Medulla oblongata (tissue), 1 donor: ENCODE measurements around the gene DNAH3.
"Not testable (repeated sequence)": the region's sequence is repeated elsewhere in the genome, so short reads cannot be mapped to it uniquely, and the experiment has no call there.

Experiments
- DNase-seq: peaks from one replicate; pipeline ENCODE4 v3.0.0-alpha.2; 2015; ENCODE audit errors: extremely low spot score

DNAH3 gene, protein sequence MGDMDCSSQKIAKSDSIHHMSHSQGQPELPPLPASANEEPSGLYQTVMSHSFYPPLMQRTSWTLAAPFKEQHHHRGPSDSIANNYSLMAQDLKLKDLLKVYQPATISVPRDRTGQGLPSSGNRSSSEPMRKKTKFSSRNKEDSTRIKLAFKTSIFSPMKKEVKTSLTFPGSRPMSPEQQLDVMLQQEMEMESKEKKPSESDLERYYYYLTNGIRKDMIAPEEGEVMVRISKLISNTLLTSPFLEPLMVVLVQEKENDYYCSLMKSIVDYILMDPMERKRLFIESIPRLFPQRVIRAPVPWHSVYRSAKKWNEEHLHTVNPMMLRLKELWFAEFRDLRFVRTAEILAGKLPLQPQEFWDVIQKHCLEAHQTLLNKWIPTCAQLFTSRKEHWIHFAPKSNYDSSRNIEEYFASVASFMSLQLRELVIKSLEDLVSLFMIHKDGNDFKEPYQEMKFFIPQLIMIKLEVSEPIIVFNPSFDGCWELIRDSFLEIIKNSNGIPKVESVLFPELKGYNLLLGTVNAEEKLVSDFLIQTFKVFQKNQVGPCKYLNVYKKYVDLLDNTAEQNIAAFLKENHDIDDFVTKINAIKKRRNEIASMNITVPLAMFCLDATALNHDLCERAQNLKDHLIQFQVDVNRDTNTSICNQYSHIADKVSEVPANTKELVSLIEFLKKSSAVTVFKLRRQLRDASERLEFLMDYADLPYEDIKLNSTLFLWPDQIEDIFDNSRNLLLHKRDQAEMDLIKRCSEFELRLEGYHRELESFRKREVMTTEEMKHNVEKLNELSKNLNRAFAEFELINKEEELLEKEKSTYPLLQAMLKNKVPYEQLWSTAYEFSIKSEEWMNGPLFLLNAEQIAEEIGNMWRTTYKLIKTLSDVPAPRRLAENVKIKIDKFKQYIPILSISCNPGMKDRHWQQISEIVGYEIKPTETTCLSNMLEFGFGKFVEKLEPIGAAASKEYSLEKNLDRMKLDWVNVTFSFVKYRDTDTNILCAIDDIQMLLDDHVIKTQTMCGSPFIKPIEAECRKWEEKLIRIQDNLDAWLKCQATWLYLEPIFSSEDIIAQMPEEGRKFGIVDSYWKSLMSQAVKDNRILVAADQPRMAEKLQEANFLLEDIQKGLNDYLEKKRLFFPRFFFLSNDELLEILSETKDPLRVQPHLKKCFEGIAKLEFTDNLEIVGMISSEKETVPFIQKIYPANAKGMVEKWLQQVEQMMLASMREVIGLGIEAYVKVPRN (N-terminal part only)

DNA sequence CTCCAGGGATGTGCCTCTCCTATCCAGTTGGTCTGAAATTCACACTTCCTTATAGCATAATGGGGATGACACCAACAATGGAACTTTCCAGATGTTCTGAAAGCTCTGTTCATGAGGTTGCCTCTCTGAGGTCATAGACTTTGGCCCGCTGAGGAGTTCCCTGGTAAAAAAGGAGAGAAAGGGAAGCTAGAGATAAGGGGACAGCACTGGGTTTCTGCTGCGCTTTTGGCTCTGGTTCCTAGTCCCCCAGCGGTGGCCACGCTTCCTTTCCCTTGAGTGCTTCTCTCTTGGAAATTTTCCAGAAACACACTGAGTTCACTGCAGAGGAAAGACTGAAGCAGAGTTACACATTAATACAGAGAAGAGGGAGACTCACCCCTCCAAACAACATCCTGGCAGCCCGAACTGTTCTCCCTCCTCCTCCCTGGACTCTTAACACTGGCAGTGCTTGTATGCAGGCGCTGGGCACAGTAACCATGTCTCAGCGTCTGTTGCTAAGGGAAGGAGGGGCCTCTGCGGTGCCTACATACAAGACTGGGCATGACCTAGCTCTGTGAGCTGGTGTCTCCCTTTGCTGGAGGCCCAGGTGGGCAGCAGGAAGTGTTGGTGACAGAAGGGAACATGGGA, at the start of gene DNAH3:
TSS of gene DNAH3 (minus strand) at position 472 of the 627 bp plus-strand sequence. CDS start 527 bp downstream, outside the sequence.
- DNase-seq = no peak

DNA sequence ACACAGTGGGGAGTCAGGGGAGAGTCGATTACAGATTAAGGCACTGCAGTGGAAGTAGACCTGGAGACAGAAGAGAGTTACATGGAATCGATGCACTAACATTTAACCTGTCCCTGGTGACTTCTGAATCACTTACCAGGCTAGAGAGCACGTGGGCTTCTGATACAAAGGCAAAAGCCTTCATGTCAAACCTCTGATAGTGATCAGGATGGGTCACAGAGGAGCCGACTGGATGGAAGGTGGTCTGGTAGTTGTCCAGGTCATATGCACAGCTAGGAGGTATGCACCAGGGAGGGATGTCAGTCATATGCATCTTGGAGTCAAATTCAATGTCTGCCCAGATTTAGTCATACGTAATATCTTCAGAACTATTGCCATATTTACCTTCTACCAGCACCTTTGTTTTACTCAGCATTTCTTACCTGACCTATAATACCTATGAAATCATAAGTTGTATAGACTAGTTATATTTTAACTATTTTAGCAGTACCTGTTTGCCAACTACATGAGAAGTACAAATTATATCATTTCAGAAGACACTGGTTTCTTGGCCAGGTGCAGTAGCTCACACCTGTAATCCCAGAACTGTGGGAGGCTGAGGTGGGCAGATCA, 49.1 kb upstream of the DNAH3 start:
- DNase-seq = no peak

DNA sequence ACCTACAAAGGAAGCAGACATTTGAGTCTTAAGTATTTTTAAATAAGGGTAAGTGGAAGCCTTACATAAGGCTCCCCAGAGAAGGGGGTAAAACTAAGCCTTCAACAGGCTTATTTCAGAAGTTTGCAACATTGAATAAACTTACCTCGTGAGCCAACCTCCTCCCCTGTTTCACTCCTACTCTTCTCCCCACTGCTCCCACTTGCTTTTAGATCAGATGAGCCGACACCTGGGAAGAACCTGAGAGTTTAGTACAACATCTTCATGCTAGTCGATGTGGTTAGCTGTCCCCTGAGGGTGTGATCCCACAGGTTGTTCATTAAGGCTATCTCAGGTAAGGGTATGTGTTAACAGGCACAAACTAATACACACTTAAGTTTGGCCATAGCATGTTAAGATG, 47.0 kb upstream of the DNAH3 start:
- no peak for DNase-seq

DNA sequence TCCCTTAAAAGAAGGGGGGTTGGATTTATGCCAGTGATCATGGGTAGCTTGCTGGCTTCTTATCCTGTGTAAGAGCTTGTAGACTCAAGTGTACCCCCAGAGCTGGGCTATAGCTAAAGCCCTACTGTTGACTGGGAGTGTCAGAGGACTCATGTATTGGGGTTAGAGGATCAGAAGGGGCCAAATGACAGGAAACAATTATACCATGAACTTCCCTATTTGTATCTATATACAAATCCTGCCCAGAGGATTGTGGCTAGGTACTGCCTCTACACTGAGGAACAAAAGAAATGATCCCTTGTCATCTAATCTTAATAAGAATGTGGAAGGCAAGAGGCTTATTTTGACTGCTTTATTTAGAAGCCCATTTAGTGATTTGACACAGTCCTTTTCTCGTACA, 46.5 kb upstream of the DNAH3 start:
- DNase-seq = no peak

DNA sequence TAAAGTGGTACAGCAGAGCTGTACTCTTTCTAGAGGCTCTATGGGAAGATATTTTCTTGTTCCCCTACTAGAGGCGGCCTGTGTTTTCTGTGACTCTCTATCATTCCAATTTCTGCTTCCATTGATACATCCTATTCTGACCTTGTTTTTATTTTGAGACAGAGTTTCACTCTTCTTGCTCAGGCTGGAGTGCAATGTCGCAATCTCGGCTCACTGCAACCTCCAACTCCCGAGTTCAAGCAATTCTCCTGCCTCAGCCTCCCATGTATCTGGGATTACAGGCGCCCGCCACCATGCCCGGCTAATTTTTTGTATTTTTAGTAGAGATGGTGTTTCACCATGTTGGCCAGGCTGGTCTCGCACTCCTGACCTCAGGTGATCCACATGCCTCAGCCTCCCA, 44.7 kb upstream of the DNAH3 start:
- DNase-seq = not testable (repeated sequence)

DNA sequence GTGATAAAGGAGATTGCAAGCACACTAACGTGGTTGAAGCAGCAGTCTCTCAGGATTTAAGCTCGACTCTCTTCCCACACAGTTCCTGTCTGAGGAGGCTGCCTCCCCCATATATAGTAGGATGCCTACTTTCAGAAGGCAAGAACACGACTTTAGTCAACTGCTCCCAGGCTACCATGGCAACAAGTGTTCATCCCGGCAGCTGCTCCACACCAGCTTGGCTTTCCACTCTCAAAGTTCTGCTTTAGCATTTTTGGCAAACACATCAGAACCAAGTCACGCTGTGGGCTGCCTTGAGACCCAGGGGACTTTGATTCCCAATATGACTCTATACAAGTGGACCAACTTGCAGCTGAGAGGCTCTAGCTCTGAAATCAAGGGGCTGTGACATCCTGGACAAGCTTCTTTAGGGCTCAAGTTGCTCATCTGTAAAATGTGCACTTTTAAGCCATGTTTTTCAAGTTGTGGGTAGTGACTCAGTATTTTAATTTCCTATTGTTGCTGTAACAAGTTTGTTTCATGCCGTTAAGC, 44.2 kb upstream of the DNAH3 start:
- DNase-seq = no peak

DNA sequence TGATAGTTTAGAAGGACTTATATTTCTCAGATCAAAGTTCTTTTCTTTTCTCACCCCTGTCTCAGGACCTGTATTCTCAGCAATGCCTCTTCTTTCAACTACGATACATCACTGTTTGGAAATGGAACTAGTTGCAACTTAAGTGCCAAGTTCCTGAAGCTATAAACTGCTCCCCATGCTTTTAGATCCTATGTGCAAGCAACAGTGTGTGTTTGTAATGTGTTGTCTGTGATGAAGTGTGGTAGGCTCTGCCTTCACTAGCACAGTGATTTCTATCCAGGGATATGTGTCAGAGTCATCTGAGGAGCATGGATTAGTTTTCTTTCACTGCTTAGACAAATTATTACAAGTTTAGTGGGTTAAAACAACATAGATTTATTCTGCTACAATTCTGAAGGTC, 42.3 kb upstream of the DNAH3 start:
- no peak for DNase-seq

DNA sequence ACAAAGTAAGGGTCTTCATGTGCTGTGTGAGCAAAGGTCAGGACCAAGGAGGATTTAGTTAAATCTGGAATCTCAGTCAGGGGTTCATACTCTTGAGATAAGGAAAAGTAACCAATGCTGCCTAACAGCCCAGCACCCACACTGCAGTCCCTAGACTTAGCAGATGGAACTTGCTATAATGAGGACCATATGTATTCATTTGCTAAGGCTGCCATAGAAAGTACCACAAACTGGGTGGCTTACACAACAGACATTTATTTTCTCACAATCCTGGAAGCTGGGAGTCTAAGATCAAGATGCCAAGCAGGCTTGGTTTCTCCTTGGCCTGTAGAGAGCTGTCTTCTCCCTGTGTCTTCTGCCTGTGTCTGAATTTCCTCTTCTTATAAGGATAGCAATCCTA, 40.0 kb upstream of the DNAH3 start:
- DNase-seq = no peak

DNA sequence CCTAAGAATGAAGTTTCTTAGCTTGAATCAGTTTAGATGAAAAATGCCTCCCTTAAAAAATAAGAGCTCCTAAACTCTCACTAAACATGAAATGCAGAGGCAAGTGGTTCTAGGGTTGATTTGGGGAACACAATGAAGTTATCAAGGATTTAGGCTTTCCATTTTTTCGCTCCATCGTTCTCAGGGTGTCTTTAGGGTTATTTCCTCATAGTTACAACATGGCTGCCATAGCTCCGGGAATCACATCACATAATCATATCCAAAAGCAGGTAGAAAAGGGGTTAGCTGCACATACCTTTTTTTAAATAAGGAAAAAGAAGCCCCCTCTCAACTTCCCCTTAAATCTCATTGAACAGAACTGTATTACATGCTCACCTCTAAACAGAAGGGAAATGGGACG, 39.4 kb upstream of the DNAH3 start:
- no peak for DNase-seq

DNA sequence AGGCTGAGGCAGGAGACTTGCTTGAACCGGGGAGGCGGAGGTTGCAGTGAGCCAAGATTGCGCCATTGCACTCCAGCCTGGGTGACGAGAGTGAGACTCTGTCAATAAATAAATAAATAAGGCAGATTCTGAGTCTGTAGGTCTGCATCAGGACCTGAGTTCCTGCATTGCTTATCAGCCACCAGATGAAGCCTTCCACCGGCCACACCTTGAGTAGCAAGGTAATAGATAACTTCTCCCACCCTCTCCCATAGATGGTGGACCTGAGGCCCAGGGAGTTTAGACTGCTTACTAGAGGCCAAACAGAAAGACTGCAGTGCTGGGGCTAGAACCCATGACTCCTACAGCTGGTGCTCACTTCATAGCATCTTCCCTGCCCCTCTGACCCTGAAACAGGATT, 38.7 kb upstream of the DNAH3 start:
- no peak for DNase-seq

DNA sequence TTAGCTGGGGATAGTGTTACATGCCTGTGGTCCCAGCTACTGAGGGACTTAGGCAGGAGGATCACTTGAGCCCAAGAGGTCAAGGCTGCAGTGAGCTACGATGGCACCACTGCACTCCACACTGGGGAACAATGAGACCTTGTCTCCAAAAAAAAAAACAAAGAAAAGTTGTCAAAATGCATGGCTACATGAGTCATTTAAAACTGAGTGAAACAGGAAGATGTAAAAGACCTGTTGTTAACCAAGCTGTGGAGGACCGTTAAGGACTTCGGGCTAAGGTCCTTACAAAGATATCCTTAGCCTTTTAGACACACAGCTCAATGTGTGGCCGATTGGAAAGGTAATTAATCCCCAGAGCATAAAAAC, 35.7 kb upstream of the DNAH3 start:
- no peak for DNase-seq

DNA sequence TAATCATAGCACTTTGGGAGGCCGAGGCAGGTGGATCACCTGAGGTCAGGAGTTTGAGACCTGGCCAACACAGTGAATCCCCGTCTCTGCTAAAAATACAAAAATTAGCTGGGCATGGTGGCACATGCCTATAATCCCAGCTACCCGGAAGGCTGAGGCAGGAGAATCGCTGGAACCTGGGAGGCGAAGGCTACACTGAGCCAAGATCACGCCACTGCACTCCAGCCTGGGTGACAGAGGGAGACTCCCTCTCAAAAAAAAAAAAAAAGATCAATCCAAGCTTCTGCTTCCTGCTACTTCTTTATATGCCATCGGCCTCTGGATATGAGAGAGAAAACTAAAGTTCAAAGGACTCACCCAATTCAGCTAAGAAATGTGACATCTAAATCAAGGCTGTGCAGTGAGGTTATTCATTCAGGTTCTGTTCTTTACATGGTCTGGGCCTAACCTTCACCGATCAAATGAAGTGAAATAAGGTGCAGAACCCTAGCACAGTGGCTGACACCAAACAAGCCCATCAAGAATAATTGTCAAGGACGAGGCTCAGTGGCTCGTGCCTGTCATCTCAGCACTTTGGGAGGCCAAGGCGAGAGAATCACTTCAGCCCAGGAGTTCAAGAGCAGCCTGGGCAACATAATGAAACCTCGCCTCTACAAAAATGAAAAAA, 35.1 kb upstream of the DNAH3 start:
- no peak for DNase-seq

DNA sequence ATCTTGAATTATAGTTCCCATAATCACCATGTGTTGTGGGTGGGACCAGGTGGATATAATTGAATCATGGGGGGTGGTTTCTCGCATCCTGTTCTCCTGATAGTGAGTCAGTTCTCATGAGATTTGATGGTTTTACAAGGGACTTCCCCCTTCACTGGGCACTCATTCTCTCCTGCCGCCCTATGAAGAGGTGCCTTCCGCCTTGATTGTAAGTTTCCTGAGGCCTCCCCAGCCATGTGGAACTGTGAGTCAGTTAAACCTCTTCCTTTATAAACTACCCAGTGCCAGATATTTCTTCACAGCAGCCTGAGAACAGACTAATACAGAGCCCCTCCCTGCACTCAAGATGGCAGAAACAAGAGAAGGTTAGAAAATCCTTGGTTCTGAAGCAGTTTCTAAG, 34.2 kb upstream of the DNAH3 start:
- no peak for DNase-seq

DNA sequence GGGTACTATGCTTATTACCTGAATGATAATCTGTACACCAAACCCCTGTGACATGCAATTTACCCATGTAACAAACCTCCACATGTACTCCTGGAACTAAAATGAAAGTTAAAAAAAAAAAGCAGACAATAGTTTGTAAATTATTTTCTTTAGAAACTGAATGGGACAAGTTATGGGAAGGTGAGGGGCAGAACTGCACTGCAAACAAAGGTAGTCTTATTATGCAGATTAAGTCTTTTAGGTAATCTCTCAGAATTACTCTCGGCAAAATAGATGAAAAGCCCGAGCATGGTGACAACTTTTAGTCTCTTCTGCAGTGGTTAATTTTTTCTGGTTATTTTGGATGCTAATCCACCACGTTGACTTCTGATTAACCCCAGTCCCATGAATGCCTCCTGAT, 33.3 kb upstream of the DNAH3 start:
- DNase-seq = no peak

DNA sequence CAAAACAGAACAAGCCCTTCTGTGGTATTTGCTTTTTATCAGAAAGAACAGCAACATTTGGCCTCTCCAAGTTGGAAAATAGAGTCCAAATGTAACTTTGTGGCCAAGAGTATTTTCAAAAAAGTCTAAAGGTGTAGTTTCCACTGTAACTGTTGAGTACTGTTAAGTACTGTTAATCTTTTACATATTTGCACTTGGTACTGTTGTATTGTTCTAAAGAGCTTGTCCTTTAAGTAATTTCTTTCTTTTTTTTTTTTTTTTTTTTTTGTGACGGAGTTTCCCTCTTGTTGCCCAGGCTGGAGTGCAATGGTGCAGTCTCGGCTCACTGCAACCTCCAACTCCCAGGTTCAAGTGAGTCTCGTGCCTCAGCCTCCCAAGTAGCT, 29.3 kb upstream of the DNAH3 start:
- no peak for DNase-seq

DNA sequence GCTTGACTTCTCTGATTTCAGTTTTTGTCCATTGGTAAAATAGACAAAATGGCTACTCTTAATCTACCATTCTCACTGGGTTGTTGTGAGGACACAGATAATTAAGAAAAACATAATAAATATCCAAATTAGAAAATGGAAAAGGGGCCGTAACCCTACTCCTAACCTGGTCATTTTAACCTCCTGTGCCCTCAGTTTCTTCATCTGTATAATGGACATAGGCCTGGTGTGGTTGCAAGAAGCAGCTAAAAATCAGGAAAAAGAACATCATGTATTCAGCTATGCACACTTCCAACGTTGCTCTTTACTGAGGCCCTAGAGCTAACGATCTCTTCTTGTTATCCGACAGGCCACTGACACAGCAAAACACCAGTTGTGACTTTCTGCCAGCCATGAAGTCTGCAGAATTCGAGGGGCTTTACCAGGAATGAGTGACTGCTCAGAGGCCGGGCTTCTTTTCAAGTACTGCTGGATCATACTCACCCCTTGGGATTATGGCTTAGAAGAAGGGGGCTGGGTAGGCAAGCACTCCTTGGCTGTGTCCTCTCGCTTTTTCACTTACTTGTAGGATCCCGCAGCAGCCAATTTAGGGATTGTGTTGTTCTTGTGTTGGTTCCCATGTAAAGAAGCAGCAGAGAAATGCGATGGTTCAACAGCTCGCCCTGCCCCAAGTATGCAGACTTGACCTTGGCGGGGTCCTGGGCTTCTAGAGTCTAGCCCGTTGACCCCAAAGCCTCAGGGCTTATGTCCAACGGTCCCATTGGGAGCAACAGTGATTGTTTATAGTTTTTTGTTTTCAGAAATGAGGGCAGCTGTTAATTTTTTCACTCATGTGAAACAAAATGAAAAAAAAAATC, 28.7 kb upstream of the DNAH3 start:
- no peak for DNase-seq

DNA sequence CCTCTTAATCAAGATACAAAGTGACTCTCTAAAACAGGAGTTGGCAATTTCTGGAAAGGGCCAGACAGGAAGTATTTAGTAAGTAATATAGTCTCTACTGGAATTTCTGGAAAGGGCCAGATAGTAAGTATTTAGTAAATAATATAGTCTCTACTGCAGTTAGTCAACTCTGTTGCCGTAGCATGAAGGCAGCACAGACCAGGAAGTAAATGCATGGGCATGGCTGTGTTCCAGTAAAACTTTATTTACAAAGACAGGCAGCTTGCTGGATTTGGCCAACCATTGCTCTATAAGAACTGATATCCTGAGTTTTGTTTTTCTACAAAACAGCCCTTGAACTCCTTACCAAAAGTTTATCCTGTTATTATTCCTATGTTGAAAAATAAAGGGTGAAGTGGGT, 24.8 kb upstream of the DNAH3 start:
- no peak for DNase-seq

DNA sequence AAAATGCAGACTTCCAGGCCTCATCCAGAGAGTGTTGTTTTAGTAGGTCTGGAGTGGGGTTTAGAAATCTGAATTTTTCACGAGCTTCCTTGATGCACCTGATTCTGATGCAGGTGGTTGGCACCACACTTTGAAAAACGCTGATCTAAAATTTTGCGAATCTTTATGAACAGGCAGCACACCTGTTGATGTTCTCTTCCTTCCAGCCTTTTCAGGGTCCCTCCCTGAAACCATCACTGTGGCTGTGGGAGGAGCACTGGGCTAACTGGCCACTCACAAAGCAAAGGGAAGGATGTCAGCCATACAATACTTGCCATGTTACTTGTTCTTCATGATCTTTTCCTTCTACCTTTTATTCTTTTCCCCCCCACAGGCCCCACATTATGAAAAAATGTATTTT, 22.0 kb upstream of the DNAH3 start:
- DNase-seq = no peak

DNA sequence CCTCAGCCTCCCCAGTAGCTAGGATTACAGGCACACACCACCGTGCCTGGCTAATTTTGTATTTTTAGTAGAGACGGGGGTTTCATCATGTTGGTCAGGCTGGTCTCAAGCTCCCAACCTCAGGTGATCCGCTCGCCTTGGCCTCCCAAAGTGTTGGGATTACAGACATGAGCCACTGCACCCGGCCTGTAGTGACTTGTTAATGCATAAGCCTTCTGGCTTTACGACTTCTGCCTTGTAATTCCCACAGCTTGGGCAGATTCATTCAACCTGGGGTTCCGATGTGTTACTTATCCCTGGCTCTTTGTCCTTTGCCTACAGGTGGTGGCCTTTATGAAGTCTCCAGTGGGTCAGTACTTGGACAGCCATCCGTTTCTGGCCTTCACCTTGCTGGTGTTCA, 19.5 kb upstream of the DNAH3 start:
- DNase-seq = not testable (repeated sequence)
